Stimulated activated CD4-positive, alpha-beta T cell treated with anti-CD3 and anti-CD28 coated beads, Interleukin-2, amount 100 ng/mL, for 48 hours (primary cell): ENCODE data around the gene KIAA1671.
"Not testable (repeated sequence)": the region's sequence is repeated elsewhere in the genome, so short reads cannot be mapped to it uniquely, and the experiment has no call there.

Experiments
- DNase-seq, 2 donors: peaks; one replicate each; pipeline ENCODE4 v3.0.0-alpha.2; 2020

The KIAA1671 gene

GRCh38 chr22:25207553-25208157, 255.1 kb downstream of the KIAA1671 start:
- no peak for DNase-seq

GRCh38 chr22:25208328-25208727, 255.8 kb downstream of the KIAA1671 start:
- DNase-seq: no peak

GRCh38 chr22:25208743-25209505, 256.4 kb downstream of the KIAA1671 start:
- no peak for DNase-seq

GRCh38 chr22:25210793-25211192, 258.3 kb downstream of the KIAA1671 start:
- DNase-seq: no peak

- DNase-seq: no peak
Observed at GRCh38 chr22:25212337-25212736, 259.8 kb downstream of the KIAA1671 start.

GRCh38 chr22:25213221-25213620, 260.7 kb downstream of the KIAA1671 start:
- DNase-seq: no peak

GRCh38 chr22:25216230-25216629, 263.7 kb downstream of the KIAA1671 start:
- DNase-seq: no peak

- no peak for DNase-seq
Observed at GRCh38 chr22:25219211-25219689, 266.7 kb downstream of the KIAA1671 start, which contains the start of gene CRYBB2. Gene CRYBB2 (plus strand): TSS chr22:25219639. CDS start chr22:25221430, 1,791 bp downstream.

GRCh38 chr22:25219948-25220442, 267.5 kb downstream of the KIAA1671 start:
- no peak for DNase-seq

GRCh38 chr22:25221790-25222189, 269.3 kb downstream of the KIAA1671 start:
- DNase-seq: no peak

GRCh38 chr22:25223269-25223850, 270.8 kb downstream of the KIAA1671 start:
- no peak for DNase-seq

GRCh38 chr22:25228822-25229221, 276.3 kb downstream of the KIAA1671 start:
- no peak for DNase-seq

- DNase-seq: not testable (repeated sequence)
Observed at GRCh38 chr22:25230760-25231159, 278.2 kb downstream of the KIAA1671 start.

- DNase-seq: no peak
Observed at GRCh38 chr22:25232301-25232700, 279.8 kb downstream of the KIAA1671 start.

GRCh38 chr22:25233706-25234105, 281.2 kb downstream of the KIAA1671 start:
- not testable (repeated sequence) for DNase-seq

GRCh38 chr22:25235547-25236290, 283.2 kb downstream of the KIAA1671 start:
- DNase-seq: peak; percentile 66 to 75

- DNase-seq: no peak
Observed at GRCh38 chr22:25236417-25236816, 283.9 kb downstream of the KIAA1671 start.

GRCh38 chr22:25237503-25237902, 285.0 kb downstream of the KIAA1671 start:
- no peak for DNase-seq

GRCh38 chr22:25238058-25238457, 285.5 kb downstream of the KIAA1671 start:
- DNase-seq: not testable (repeated sequence)
